Astrocyte of the hippocampus (primary cell): ENCODE measurements around the gene SPSB3.

ENCODE experiments used
- DNase-seq: peaks from one replicate; pipeline ENCODE4 v3.0.0; 2011; ENCODE audit warnings: low read depth, low spot score

SPSB3 gene

DNA sequence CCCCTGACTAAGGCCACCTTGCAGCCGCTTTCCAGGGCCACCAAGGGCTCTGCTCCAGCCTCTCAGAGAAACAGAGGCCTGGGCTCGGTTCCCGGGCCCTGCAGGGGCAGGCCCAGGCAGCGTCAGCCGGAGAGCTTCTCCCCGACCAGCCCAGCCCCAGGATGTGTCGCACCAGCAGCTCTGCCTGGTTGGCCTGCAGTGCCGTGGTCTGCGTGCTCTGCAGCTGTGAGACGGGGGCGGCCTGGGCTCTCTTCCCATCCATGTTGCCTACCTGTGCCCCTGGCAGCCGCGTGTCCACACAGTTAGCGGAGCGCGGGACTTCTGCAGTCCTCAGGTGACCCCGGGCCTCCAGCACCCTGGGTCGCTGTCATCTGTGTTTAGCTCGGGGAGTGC is 6.3 kb upstream of the SPSB3 start:
- DNase-seq = no peak

GRCh38 chr16:1788095-1788707 is 5.8 kb upstream of the SPSB3 start:
- DNase-seq = no peak

DNA sequence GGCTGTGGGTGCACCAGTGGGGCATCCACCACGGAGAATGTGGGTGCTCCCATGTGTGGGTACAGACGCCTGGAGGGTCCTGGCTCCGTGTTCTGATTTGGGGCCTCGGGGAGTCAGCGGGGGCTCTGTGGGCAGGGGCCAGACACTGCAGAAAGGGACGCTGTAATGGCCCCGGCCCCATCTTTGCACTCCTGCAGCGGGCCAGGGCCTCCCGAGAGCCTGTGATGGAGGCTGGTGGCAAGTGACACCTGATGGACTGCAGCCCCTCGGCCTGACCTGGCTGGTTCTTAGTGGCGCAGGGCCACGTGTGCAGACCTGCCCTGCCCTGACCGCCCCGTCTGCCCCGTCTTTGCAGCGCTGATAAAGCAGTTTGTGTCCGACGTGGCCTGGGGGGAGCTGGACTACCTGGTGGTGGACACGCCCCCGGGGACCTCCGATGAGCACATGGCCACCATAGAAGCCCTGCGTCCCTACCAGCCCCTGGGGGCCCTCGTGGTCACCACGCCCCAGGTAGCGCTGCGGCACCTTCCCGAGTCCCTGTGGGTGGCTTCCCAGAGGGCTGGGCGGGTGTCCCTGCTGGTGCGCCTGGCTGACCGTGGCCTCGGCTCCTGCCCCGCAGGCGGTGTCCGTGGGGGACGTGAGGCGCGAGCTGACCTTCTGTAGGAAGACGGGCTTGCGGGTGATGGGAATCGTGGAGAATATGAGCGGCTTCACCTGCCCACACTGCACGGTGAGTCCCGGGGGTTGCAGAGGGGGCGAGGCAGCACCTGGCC is 5.1 kb upstream of the SPSB3 start:
- DNase-seq = no peak

- DNase-seq = no peak
Observed at GRCh38 chr16:1787056-1787321, 4.6 kb upstream of the SPSB3 start.

GRCh38 chr16:1786242-1787055 is 4.1 kb upstream of the SPSB3 start:
- DNase-seq = no peak

- DNase-seq = no peak
Observed at GRCh38 chr16:1785846-1786170, 3.4 kb upstream of the SPSB3 start.

DNA sequence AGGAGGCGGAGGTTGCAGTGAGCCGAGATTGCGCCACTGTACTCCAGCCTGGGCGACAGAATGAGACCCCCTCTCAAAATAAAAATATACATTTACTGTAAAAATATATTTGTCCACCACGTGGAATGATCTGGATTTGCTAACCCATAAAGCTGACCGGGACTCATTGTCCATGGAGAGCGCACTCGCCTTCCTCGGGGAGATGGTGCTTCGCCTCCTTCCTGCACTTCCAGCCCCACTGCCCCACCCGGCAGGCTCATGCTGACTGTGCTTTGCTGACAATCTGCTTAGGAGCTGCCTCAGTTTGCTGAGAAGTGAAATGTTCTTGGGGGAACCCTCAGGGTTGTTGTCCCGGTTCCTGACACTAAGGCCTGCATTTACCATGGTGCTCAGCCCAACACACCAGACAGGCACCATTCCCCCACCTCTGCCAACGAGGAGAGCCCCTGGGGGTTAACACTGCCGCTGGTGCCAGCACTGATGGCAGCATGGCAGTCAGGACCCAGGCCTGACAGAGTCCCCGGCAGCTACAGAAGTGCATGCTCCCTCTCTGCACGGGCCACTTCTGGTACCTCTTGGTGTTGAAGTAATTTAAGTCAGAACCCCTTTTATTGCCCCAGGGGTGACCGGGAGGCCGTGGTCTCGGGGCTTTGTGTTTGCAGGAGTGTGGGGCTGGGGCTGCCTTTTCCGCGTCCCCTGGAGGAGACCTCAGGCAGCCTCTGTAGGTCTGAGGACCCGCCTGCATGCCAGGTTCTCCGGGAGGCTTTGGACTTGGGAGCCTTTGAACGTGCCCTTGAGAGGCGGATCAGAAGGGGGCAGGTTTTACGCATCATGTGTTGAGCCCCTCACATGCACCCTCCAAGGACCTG is 2.8 kb upstream of the SPSB3 start:
- DNase-seq = no peak

DNA sequence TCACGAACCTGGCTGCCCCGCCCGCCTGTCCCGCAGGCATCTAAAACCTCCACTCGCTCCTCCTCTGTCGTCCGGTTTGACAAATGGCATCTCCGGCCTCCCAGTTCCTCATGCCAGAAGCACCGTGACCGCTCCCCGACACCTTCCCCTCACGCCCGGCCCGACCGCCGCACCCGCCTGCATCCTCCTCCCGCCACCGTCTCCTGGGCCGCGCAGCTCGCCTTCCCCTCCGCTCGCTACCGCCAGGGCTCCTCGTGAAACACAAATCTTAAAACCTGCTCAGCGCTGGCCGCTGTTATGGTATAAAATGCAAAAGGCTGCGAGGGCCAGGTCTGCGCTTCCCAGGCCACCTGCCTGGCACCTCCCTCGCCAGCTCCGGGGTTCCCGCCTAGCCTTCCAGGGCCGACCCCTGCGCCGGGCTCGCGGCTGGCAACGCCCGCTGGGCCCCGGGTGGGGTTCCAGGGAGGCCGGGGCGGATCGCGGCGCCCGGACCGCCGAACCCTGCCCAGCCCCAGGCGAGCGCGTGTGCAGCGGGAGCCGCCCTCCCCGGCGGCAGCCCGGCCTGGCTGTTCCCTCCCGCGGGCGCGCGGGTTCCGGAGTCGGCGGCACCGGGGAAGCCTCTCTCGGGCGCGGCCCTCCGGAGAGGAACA is 488 bp downstream of the SPSB3 start:
- peak; percentile 53 for DNase-seq

GRCh38 chr16:1781254-1781653 is 1.1 kb downstream of the SPSB3 start:
- DNase-seq = no peak

DNA sequence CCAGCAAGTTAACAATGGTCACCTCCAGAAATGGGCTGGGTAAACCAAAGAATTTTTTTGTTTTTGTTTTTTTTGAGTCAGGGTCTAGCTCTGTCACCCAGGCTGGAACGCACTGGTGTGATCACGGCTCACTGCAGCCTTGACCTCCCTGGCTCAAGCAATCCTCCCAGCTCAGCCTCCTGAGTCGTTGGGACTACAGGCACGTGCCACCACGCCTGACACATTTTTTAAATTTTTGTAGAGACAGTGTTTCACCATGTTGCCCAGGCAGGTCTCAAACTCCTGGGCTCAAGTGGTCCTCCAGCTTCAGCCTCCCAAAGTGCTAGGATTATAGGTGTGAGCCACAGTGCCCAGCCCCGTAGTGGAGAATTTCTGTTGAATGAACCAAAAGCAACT is 1.7 kb downstream of the SPSB3 start:
- DNase-seq = no peak

GRCh38 chr16:1779741-1780676 is 2.4 kb downstream of the SPSB3 start:
- DNase-seq = no peak

GRCh38 chr16:1779234-1779701 is 3.1 kb downstream of the SPSB3 start:
- DNase-seq = no peak

DNA sequence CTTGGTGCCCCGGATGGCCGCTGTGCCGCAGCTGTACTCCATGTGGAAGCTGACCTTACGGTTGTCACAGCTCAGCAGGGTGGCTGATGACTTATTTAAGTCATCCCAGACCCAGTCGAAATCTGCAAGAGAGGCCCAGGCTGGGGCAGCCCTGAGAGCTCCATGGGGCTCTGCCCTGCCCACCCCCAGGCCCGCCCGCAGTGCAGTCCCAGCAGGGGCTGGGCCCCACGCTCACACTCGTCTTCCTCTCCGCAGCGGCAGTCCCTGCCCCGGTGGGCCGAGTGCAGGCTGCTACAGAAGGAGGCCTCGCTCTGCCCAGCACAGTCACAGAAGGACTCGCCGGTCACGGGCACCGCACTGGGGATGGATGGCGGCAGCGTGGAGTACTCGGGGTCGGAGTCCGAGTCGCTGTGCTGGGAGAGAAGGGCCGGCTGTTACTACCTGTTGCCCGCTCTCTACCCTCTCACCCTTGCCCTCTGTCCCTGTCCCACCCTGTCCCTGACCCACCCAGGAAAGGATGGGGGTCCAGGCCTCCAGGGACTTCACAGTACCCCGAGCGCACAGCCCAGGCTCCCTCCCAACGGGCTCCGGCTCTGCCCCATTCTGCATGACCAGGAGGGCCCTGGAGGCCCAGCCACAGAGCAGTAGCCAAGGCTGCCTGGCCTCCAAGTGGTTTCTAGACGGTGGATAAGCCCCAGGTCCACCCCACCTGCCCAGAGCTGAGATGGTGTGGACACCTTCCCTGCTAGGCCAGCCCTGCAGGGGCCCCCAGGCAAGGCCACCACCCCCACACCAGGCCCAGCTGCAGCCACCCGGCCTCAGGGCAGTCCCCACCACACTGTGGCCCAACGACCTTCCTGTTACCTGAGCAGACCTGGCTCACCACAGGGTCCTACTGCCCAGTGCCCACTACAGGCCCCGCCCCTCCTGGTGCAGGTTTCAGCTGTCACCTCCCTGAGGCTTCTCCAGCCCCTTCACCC is 3.9 kb downstream of the SPSB3 start:
- no peak for DNase-seq

GRCh38 chr16:1777375-1778199 is 4.8 kb downstream of the SPSB3 start:
- no peak for DNase-seq

DNA sequence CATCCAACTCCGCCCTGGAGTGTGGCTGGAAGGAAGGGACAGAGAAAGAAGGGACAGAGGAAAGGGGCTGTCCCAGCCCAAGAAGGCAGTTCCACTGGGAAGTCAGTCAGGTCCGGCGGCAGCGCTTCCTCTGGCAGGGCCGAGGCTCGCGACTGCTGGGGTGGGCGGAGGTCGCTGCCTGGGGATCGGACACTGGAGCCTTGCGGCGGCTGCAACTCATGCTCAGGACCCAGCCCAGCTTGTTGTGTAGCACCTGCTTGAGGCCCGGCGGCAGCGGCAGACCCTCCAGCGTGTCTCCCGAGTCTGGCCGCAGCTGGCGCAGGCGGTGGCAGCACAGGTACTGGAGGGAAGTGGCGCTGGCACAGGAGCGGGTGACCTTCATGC is 5.4 kb downstream of the SPSB3 start:
- DNase-seq = no peak

- DNase-seq = no peak
Observed at GRCh38 chr16:1776672-1776955, 5.8 kb downstream of the SPSB3 start.

GRCh38 chr16:1775846-1776671 is 6.3 kb downstream of the SPSB3 start:
- no peak for DNase-seq
